ENCODE results near the gene DHRS3.

Gene DHRS3

DNA sequence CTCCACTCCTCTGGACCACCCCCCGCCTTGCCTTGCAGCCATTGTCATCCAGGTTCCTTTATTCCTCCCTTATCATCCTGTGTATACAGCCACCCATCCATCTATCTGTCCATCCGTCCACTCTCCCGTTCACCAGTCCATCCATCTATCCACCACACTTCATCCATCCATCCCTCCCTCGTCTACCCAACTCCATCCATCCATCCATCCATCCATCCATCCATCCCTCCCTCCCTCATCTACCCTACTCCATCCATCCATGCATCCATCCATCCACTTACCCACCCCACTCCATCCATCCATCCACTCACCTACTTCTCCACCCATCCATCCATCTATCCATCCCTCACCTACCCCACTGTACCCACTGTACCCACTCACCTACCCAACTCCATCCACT, 35.4 kb downstream of the DHRS3 start:
- no peak overlapping the region for H3K4me3 ChIP-seq (ENCODE audit: control insufficient read depth, low read depth, low read length)
- TF ChIP-seq, protein P1, sequence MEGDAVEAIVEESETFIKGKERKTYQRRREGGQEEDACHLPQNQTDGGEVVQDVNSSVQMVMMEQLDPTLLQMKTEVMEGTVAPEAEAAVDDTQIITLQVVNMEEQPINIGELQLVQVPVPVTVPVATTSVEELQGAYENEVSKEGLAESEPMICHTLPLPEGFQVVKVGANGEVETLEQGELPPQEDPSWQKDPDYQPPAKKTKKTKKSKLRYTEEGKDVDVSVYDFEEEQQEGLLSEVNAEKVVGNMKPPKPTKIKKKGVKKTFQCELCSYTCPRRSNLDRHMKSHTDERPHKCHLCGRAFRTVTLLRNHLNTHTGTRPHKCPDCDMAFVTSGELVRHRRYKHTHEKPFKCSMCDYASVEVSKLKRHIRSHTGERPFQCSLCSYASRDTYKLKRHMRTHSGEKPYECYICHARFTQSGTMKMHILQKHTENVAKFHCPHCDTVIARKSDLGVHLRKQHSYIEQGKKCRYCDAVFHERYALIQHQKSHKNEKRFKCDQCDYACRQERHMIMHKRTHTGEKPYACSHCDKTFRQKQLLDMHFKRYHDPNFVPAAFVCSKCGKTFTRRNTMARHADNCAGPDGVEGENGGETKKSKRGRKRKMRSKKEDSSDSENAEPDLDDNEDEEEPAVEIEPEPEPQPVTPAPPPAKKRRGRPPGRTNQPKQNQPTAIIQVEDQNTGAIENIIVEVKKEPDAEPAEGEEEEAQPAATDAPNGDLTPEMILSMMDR (IDR thresholded peaks at IDR 0.05; ENCODE audit: control insufficient read depth, insufficient read depth, low read depth, low read length, missing control alignments), result no peak
- no peak for DNase-seq (ENCODE audit: low read depth)

- DNase-seq (ENCODE audit: low read depth), result no peak
- H3K4me3 ChIP-seq (ENCODE audit: control insufficient read depth, low read depth, low read length), result no peak overlapping the region
These were observed 36.8 kb downstream of the DHRS3 start for GRCh38 chr1:12581179-12581578.

GRCh38 chr1:12580054-12580887, 37.7 kb downstream of the DHRS3 start:
- no peak overlapping the region for H3K4me3 ChIP-seq (ENCODE audit: control insufficient read depth, low read depth, low read length)
- TF ChIP-seq, protein P1 (IDR thresholded peaks at IDR 0.05; ENCODE audit: control insufficient read depth, insufficient read depth, low read depth, low read length, missing control alignments), result no peak
- DNase-seq (ENCODE audit: low read depth), result peak; percentile 78

More at GRCh38 chr1:12581179-12581578, 36.8 kb downstream of the DHRS3 start:
- TF ChIP-seq, protein P1 (IDR thresholded peaks at IDR 0.05; ENCODE audit: control insufficient read depth, insufficient read depth, low read depth, low read length, missing control alignments), result no peak

DNA sequence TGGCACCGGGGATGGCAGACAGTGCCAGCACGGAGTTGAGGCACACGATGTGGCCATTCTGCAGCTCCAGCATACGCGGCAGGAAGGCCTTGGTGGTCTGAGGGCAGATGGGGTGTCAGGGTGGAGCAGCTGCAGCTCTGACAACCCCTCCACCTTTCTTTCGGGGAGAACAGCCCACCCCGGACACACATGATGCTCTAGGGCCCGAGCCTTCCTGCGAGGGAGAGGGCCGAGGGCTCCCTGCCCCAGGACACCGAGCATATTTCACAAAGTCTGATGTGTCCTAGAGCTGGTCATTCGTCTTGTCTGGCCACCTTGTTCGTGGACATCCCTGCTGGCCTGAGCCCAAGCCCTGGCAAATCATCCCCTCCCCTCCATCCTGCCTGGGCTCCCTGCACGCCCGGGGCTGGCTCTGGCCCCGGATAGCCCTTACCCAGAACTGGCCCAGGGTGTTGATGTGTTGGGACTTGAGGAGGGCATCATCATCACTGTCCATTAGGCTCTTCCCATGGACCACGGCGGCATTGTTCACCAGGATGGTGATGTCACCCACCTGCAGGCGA, 39.1 kb downstream of the DHRS3 start:
- H3K4me3 ChIP-seq (ENCODE audit: control insufficient read depth, low read depth, low read length), result no peak overlapping the region
- TF ChIP-seq, protein P1 (IDR thresholded peaks at IDR 0.05; ENCODE audit: control insufficient read depth, insufficient read depth, low read depth, low read length, missing control alignments), result no peak
- no peak for DNase-seq (ENCODE audit: low read depth)

GRCh38 chr1:12577020-12577419, 41.0 kb downstream of the DHRS3 start:
- H3K4me3 ChIP-seq (ENCODE audit: control insufficient read depth, low read depth, low read length), result no peak overlapping the region
- TF ChIP-seq, protein P1 (IDR thresholded peaks at IDR 0.05; ENCODE audit: control insufficient read depth, insufficient read depth, low read depth, low read length, missing control alignments), result no peak
- no peak for DNase-seq (ENCODE audit: low read depth)

DNA sequence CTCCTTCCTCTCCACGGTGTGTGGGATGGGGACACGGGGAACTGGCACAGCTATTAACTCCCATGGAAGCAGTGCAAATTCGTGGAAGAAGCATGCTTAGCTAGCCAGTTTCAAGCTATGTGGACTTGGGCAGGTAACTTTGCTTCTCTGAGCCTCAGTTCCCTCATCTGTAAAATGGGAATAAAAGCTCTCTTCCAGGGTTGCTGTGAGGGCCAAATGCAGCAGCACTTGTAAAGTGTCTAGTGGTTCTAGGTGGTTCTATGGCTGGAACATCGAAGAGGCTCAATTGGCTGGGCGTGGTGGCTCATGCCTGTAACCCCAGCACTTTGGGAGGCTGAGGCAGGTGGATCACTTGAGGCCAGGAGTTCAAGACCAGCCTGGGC, 43.3 kb downstream of the DHRS3 start:
- no peak overlapping the region for H3K4me3 ChIP-seq (ENCODE audit: control insufficient read depth, low read depth, low read length)
- TF ChIP-seq, protein P1 (IDR thresholded peaks at IDR 0.05; ENCODE audit: control insufficient read depth, insufficient read depth, low read depth, low read length, missing control alignments), result no peak
- DNase-seq (ENCODE audit: low read depth), result no peak

Measured in AG09309 (cell line).